Aorta (tissue), 5 donors: ENCODE data around the gene PTGFRN. TPM values are rescaled to one million over a fixed set of nuclear protein-coding genes. Genes with fewer than 3 reads are reported as not detected.

Experiments used
- ATAC-seq: fragments of 200-7000 bp; cut with Tn5 transposase; one replicate; pipeline ENCODE4 v1.9.1; 2022; ENCODE audit warnings: moderate library complexity; ENCODE audit not compliant: low FRiP score
- DNase-seq, 2 donors: peaks; one replicate each; pipeline ENCODE4 v3.0.0-alpha.2; 2020
- H3K27ac ChIP-seq, 2 donors: one replicate each; pipeline ENCODE4 v1.5.1; 2013; ENCODE audit warnings: low read length in 2 of 2, mild to moderate bottlenecking in 2 of 2, moderate library complexity in 2 of 2, control low read depth in 1 of 2, inconsistent platforms in 1 of 2, low read depth in 1 of 2
- H3K27me3 ChIP-seq, 2 donors: one replicate each; pipeline ENCODE4 v1.6.1; 2013; ENCODE audit warnings: control low read depth in 1 of 2, low read length in 1 of 2, mild to moderate bottlenecking in 1 of 2, moderate library complexity in 1 of 2; ENCODE audit not compliant: insufficient read depth in 2 of 2, control insufficient read depth in 1 of 2
- H3K36me3 ChIP-seq, 2 donors: one replicate each; pipeline ENCODE4 v1.6.1; 2013; ENCODE audit warnings: control low read depth in 1 of 2, low read length in 1 of 2, mild to moderate bottlenecking in 1 of 2; ENCODE audit not compliant: insufficient read depth in 2 of 2, control insufficient read depth in 1 of 2
- H3K4me1 ChIP-seq, 2 donors: one replicate each; pipeline ENCODE4 v1.6.1; 2013; ENCODE audit warnings: low read length in 2 of 2, control low read depth in 1 of 2, mild to moderate bottlenecking in 1 of 2, moderate library complexity in 1 of 2; ENCODE audit not compliant: insufficient read depth in 2 of 2, control insufficient read depth in 1 of 2
- H3K4me3 ChIP-seq, 2 donors: one replicate each; pipeline ENCODE4 v1.5.1; 2013; ENCODE audit warnings: low read length in 2 of 2, control low read depth in 1 of 2, mild to moderate bottlenecking in 1 of 2
- H3K9me3 ChIP-seq: one replicate; pipeline ENCODE4 v1.6.1; 2013; ENCODE audit warnings: mild to moderate bottlenecking, low read length; ENCODE audit not compliant: control insufficient read depth
- WGBS, 2 donors: extraction: QIAGEN DNeasy Blood & Tissue Kit; methylation state at CpG; one replicate each; pipeline ENCODE4 v1.1.7; 2013; 5-methylcytosine and 5-hydroxymethylcytosine counted together
- intact Hi-C, 2 donors: fragments of 100-400 bp; cut with DNase I; formaldehyde crosslinking; loops; one replicate each; pipeline versions ENCODE4 v1.14.2 to v1.15.0; 2022
- polyA plus RNA-seq, 2 donors: library from polyadenylated mRNA; stranded (reverse); fragments of 200-250 nt; gene quantifications; one replicate each; pipeline ENCODE4 v1.2.3, GENCODE V29; 2013
- total RNA-seq, 2 donors: library from RNA; stranded (reverse); fragmentation: NEBNext Ultra II Directional; extraction: Animal tissue kit (Norgen Biotek cat#: 25700); gene quantifications; one replicate each; pipeline ENCODE4 v1.2.1, GENCODE V29; 2021
- donor health status: healthy with polysubstance abuse.
- donor health status: Bipolar disorder and iron deficiency.
- donor health status: DM: no; HTN: no; CAD: no.
- donor health status: DM: no; HTN: no; CAD: no.
- donor health status: DM: yes; HTN: yes; CAD: no.

The PTGFRN gene
- total and polyA plus RNA-seq, 4 donors = 3.8 to 75.0 (median 22.5) TPM

- WGBS, 2 donors = 96 to 100% methylated on average over 1 of the region's 1 CpG
- no peaks in the 10 kb centered on the region for H3K27me3 ChIP-seq
Observed at GRCh38 chr1:116997066-116997465, 87.3 kb downstream of the PTGFRN start.

GRCh38 chr1:116997636-116998035 is 87.9 kb downstream of the PTGFRN start:
- no peaks in the 10 kb centered on the region for H3K36me3 ChIP-seq
- H3K4me1 ChIP-seq = no peaks in the 10 kb centered on the region
- no peak overlapping the region for H3K27ac ChIP-seq
- H3K9me3 ChIP-seq = no peaks in the 10 kb centered on the region
- no peak for DNase-seq
- intact Hi-C loops = no loop called here
- no peaks in the 10 kb centered on the region for H3K27me3 ChIP-seq
- ATAC-seq = no peak
- no peak overlapping the region for H3K4me3 ChIP-seq

More at GRCh38 chr1:116997066-116997465, 87.3 kb downstream of the PTGFRN start:
- Histone ChIP-seq H3K36me3 (no peaks in the 10 kb centered on the region), H3K4me1 (no peaks in the 10 kb centered on the region), H3K4me3 (no peak overlapping the region), H3K9me3 (no peaks in the 10 kb centered on the region), H3K27ac (no peak overlapping the region)
- ATAC-seq = no peak
- intact Hi-C loops = no loop called here
- DNase-seq = no peak

- H3K36me3 ChIP-seq = no peaks in the 10 kb centered on the region
- ATAC-seq = no peak
- no peak for DNase-seq
- no peak overlapping the region for H3K27ac ChIP-seq
- H3K9me3 ChIP-seq = no peaks in the 10 kb centered on the region
- intact Hi-C loops = no loop called here
- H3K4me1 ChIP-seq = no peaks in the 10 kb centered on the region
- H3K27me3 ChIP-seq = no peaks in the 10 kb centered on the region
- H3K4me3 ChIP-seq = no peak overlapping the region
- 88 to 92% methylated on average over 3 of the region's 3 CpGs for WGBS, 2 donors
Observed at GRCh38 chr1:116999596-116999995, 89.9 kb downstream of the PTGFRN start.

GRCh38 chr1:117000142-117000541 is 90.4 kb downstream of the PTGFRN start:
- Histone ChIP-seq H3K9me3 (no peaks in the 10 kb centered on the region), H3K27me3 (no peaks in the 10 kb centered on the region), H3K36me3 (no peaks in the 10 kb centered on the region), H3K4me3 (no peak overlapping the region), H3K4me1 (no peaks in the 10 kb centered on the region), H3K27ac (no peak overlapping the region)
- intact Hi-C loops = no loop called here
- no peak for DNase-seq
- WGBS, 2 donors = 93 to 97% methylated on average over 2 of the region's 2 CpGs
- ATAC-seq = no peak

- no peaks in the 10 kb centered on the region for H3K4me1 ChIP-seq
- no peaks in the 10 kb centered on the region for H3K36me3 ChIP-seq
- DNase-seq (no peak), ATAC-seq (no peak)
- intact Hi-C loops = no loop called here
- H3K9me3 ChIP-seq = no peaks in the 10 kb centered on the region
- no peak within 1 kb of the TSS for H3K4me3 ChIP-seq
- H3K27me3 ChIP-seq = no peaks in the 10 kb centered on the region
- H3K27ac ChIP-seq = no peak within 1 kb of the TSS
- WGBS, 2 donors = 90 to 92% methylated on average over 3 of the region's 3 CpGs
Observed at GRCh38 chr1:117001254-117001927, 91.7 kb downstream of the PTGFRN start, which contains the start of gene CD101. CD101 (plus strand) TSS chr1:117001760; CDS start chr1:117001818, 58 bp downstream.

GRCh38 chr1:117003223-117003875 is 93.6 kb downstream of the PTGFRN start:
- DNase-seq = no peak
- no peaks in the 10 kb centered on the region for H3K36me3 ChIP-seq
- intact Hi-C loops = no loop called here

GRCh38 chr1:117007719-117008013 is 98.0 kb downstream of the PTGFRN start:
- intact Hi-C loops = no loop called here
- 92 to 98% methylated on average over 2 of the region's 2 CpGs for WGBS, 2 donors
- Histone ChIP-seq H3K4me1 (no peaks in the 10 kb centered on the region), H3K36me3 (no peaks in the 10 kb centered on the region), H3K27ac (no peak overlapping the region), H3K4me3 (no peak overlapping the region), H3K9me3 (no peaks in the 10 kb centered on the region), H3K27me3 (no peaks in the 10 kb centered on the region)
- no peak for DNase-seq
- ATAC-seq = no peak

More at GRCh38 chr1:117003223-117003875, 93.6 kb downstream of the PTGFRN start:
- Histone ChIP-seq H3K4me3 (no peak overlapping the region), H3K27me3 (no peaks in the 10 kb centered on the region), H3K9me3 (no peaks in the 10 kb centered on the region), H3K4me1 (no peaks in the 10 kb centered on the region), H3K27ac (no peak overlapping the region)
- ATAC-seq = no peak
- 92 to 93% methylated on average over 2 of the region's 2 CpGs for WGBS, 2 donors

- Histone ChIP-seq H3K4me1 (no peaks in the 10 kb centered on the region), H3K4me3 (no peak overlapping the region), H3K27me3 (no peaks in the 10 kb centered on the region), H3K27ac (no peak overlapping the region), H3K36me3 (no peaks in the 10 kb centered on the region), H3K9me3 (no peaks in the 10 kb centered on the region)
- 74 to 82% methylated on average over 2 of the region's 2 CpGs for WGBS, 2 donors
- no peak for ATAC-seq
- intact Hi-C loops = no loop called here
- DNase-seq = no peak
Observed at GRCh38 chr1:117008656-117009055, 98.9 kb downstream of the PTGFRN start.

GRCh38 chr1:117009132-117009531 is 99.4 kb downstream of the PTGFRN start:
- H3K4me1 ChIP-seq = no peaks in the 10 kb centered on the region
- intact Hi-C loops = no loop called here
- no peak overlapping the region for H3K27ac ChIP-seq
- H3K36me3 ChIP-seq = no peaks in the 10 kb centered on the region
- ATAC-seq (no peak), DNase-seq (no peak)
- H3K27me3 ChIP-seq = no peaks in the 10 kb centered on the region
- H3K4me3 ChIP-seq = no peak overlapping the region
- 50 to 64% methylated on average over 3 of the region's 3 CpGs for WGBS, 2 donors
- H3K9me3 ChIP-seq = no peaks in the 10 kb centered on the region
